Mesenchymal stem cell (in vitro differentiated cells and primary cell): ENCODE results near the gene CDC37.

ENCODE experiments used
- DNase-seq: peaks from one replicate; pipeline ENCODE4 v3.0.0-alpha.2; 2013
- H2AFZ ChIP-seq: one replicate; pipeline ENCODE4 v1.6.1; 2013; ENCODE audit warnings: low read depth, mild to moderate bottlenecking, control low read depth, inconsistent platforms, low read length, moderate library complexity
- H2AK5ac ChIP-seq: 2 replicates; pipeline ENCODE4 v1.6.1; 2013; ENCODE audit warnings: low read length, moderate library complexity, mild to moderate bottlenecking, inconsistent platforms; ENCODE audit not compliant: severe bottlenecking
- H2BK120ac ChIP-seq: one replicate; pipeline ENCODE4 v1.6.1; 2013; ENCODE audit warnings: low read depth, mild to moderate bottlenecking, inconsistent platforms, low read length, moderate library complexity
- H2BK12ac ChIP-seq, 2 experiments: one replicate each; pipeline ENCODE4 v1.6.1; 2013; ENCODE audit warnings: inconsistent platforms in 2 of 2, low read length in 2 of 2, mild to moderate bottlenecking in 2 of 2, moderate library complexity in 2 of 2, control low read depth in 1 of 2
- H2BK15ac ChIP-seq: one replicate; pipeline ENCODE4 v1.6.1; 2013; ENCODE audit warnings: mild to moderate bottlenecking, low read depth, inconsistent platforms; ENCODE audit not compliant: poor library complexity, severe bottlenecking
- H2BK5ac ChIP-seq: 2 replicates; pipeline ENCODE4 v1.6.1; 2013; ENCODE audit warnings: low read depth, mild to moderate bottlenecking, low read length, control low read depth, inconsistent platforms; ENCODE audit not compliant: poor library complexity, severe bottlenecking
- H3K14ac ChIP-seq, 2 experiments: one replicate each; pipeline ENCODE4 v1.6.1; 2013; ENCODE audit warnings: inconsistent platforms in 2 of 2, low read length in 2 of 2, control low read depth in 1 of 2, mild to moderate bottlenecking in 1 of 2, moderate library complexity in 1 of 2
- H3K18ac ChIP-seq, 2 experiments: one replicate each; pipeline ENCODE4 v1.6.1; 2013; ENCODE audit warnings: inconsistent platforms in 2 of 2, low read length in 2 of 2, control low read depth in 1 of 2, low read depth in 1 of 2, mild to moderate bottlenecking in 1 of 2
- H3K23ac ChIP-seq, 2 experiments: one replicate each; pipeline ENCODE4 v1.6.1; 2013; ENCODE audit warnings: inconsistent platforms in 2 of 2, low read length in 2 of 2, mild to moderate bottlenecking in 2 of 2, moderate library complexity in 2 of 2, control low read depth in 1 of 2
- H3K27ac ChIP-seq: 2 replicates; pipeline ENCODE4 v1.5.1; 2013; ENCODE audit warnings: mild to moderate bottlenecking, moderate library complexity, low read length, control low read depth, inconsistent platforms; ENCODE audit not compliant: poor library complexity, severe bottlenecking
- H3K27me3 ChIP-seq, 2 experiments: 2 replicates each; pipeline versions ENCODE4 v1.6.1 to v1.7.0; 2013; ENCODE audit warnings: low read length in 2 of 2, mild to moderate bottlenecking in 2 of 2, moderate library complexity in 2 of 2, control low read depth in 1 of 2, inconsistent platforms in 1 of 2; ENCODE audit not compliant: control insufficient read depth in 1 of 2, insufficient read depth in 1 of 2
- H3K36me3 ChIP-seq, 2 experiments: 2 replicates each; pipeline versions ENCODE4 v1.6.1 to v1.7.0; 2013; ENCODE audit warnings: low read length in 2 of 2, control low read depth in 1 of 2, inconsistent platforms in 1 of 2, low read depth in 1 of 2, mild to moderate bottlenecking in 1 of 2; ENCODE audit not compliant: insufficient read depth in 2 of 2, control insufficient read depth in 1 of 2
- H3K4ac ChIP-seq, 2 experiments: one replicate each; pipeline ENCODE4 v1.6.1; 2013; ENCODE audit warnings: inconsistent platforms in 2 of 2, low read length in 2 of 2, mild to moderate bottlenecking in 2 of 2, moderate library complexity in 2 of 2, control low read depth in 1 of 2, low read depth in 1 of 2
- H3K4me1 ChIP-seq: 2 replicates; pipeline ENCODE4 v1.6.1; 2013; ENCODE audit warnings: low read depth, low read length, control low read depth; ENCODE audit not compliant: control insufficient read depth, insufficient read depth
- H3K4me2 ChIP-seq: 2 replicates; pipeline ENCODE4 v1.6.1; 2013; ENCODE audit warnings: low read length, mild to moderate bottlenecking, inconsistent platforms; ENCODE audit not compliant: poor library complexity, severe bottlenecking
- H3K4me3 ChIP-seq, 2 experiments: 2 replicates each; pipeline versions ENCODE4 v1.5.1 to v1.7.0; 2013; ENCODE audit warnings: low read length in 2 of 2, mild to moderate bottlenecking in 2 of 2, control low read depth in 1 of 2, low read depth in 1 of 2; ENCODE audit not compliant: insufficient read depth in 1 of 2
- H3K79me1 ChIP-seq: replicated peaks from 2 replicates; pipeline ENCODE4 v1.6.1; 2013; ENCODE audit warnings: mild to moderate bottlenecking, control low read depth, low read length, inconsistent platforms; ENCODE audit not compliant: poor library complexity, severe bottlenecking
- H3K9ac ChIP-seq: 2 replicates; pipeline ENCODE4 v1.7.0; 2013; ENCODE audit warnings: mild to moderate bottlenecking, low read length, moderate library complexity
- H3K9me3 ChIP-seq: 2 replicates; pipeline ENCODE4 v1.7.0; 2013; ENCODE audit warnings: mild to moderate bottlenecking, low read length; ENCODE audit not compliant: control insufficient read depth
- H4K8ac ChIP-seq: one replicate; pipeline ENCODE4 v1.6.1; 2013; ENCODE audit warnings: inconsistent platforms, mild to moderate bottlenecking, low read length, moderate library complexity
- H4K91ac ChIP-seq: one replicate; pipeline ENCODE4 v1.6.1; 2013; ENCODE audit warnings: mild to moderate bottlenecking, low read length, inconsistent platforms
- WGBS: methylation state at CpG from one replicate; pipeline ENCODE4 v1.1.7; 2013; ENCODE audit warnings: mixed read lengths; 5-methylcytosine and 5-hydroxymethylcytosine counted together

Gene CDC37

GRCh38 chr19:10430505-10431253 lies 27.3 kb upstream of the CDC37 start:
- Histone ChIP-seq H2BK120ac (peak overlapping the region; percentile 27), H3K4ac (peak overlapping the region; percentile 46 to 50), H3K14ac (peak overlapping the region in 1 of 2 experiments; percentile 2), H3K4me2 (peak overlapping the region; percentile 31), H3K18ac (peak overlapping the region; percentile 14 to 46), H3K27me3 (peaks cover 22 to 24% of the 10 kb centered on the region in 2 experiments), H3K9me3 (no peaks in the 10 kb centered on the region), H3K27ac (no peak overlapping the region), H2AK5ac (no peak overlapping the region), H4K8ac (peak overlapping the region; percentile 92), H4K91ac (peak overlapping the region; percentile 36), H2AFZ (peak overlapping the region; percentile 16), H3K36me3 (no peaks in the 10 kb centered on the region), H3K4me3 (peak overlapping the region; percentile 52 to 72), H3K9ac (peak overlapping the region; percentile 84), H3K23ac (no peak overlapping the region), H3K79me1 (no peaks in the 10 kb centered on the region), H3K4me1 (peaks cover 16% of the 10 kb centered on the region), H2BK5ac (no peak overlapping the region), H2BK15ac (no peak overlapping the region), H2BK12ac (no peak overlapping the region)
- 11% methylated on average over 58 of the region's 75 CpGs for WGBS
- DNase-seq = peak; percentile 53

GRCh38 chr19:10428996-10429381 lies 25.6 kb upstream of the CDC37 start:
- no peak overlapping the region for H3K9ac ChIP-seq
- no peak overlapping the region for H4K91ac ChIP-seq
- peaks cover 36 to 37% of the 10 kb centered on the region in 2 experiments for H3K27me3 ChIP-seq
- H2AK5ac ChIP-seq = no peak overlapping the region
- DNase-seq = no peak
- 84% methylated on average over 5 of the region's 5 CpGs for WGBS
- H3K18ac ChIP-seq = no peak overlapping the region
- no peaks in the 10 kb centered on the region for H3K9me3 ChIP-seq
- H2BK15ac ChIP-seq = no peak overlapping the region
- no peaks in the 10 kb centered on the region for H3K36me3 ChIP-seq
- H2BK120ac ChIP-seq = no peak overlapping the region
- H3K4me3 ChIP-seq = no peak overlapping the region
- H3K27ac ChIP-seq = no peak overlapping the region
- no peaks in the 10 kb centered on the region for H3K79me1 ChIP-seq
- no peak overlapping the region for H4K8ac ChIP-seq
- peaks cover 22% of the 10 kb centered on the region for H3K4me1 ChIP-seq
- H3K14ac ChIP-seq = no peak overlapping the region
- H2BK12ac ChIP-seq = no peak overlapping the region
- no peak overlapping the region for H3K4ac ChIP-seq
- no peak overlapping the region for H3K4me2 ChIP-seq
- H3K23ac ChIP-seq = no peak overlapping the region
- no peak overlapping the region for H2BK5ac ChIP-seq
- no peak overlapping the region for H2AFZ ChIP-seq

GRCh38 chr19:10427169-10427568 lies 23.8 kb upstream of the CDC37 start:
- Histone ChIP-seq H2BK12ac (peak overlapping the region in 1 of 2 experiments; percentile 28), H3K4ac (no peak overlapping the region), H2BK15ac (no peak overlapping the region), H4K91ac (no peak overlapping the region), H3K27ac (no peak overlapping the region), H3K79me1 (no peaks in the 10 kb centered on the region), H3K14ac (no peak overlapping the region), H4K8ac (no peak overlapping the region), H3K36me3 (no peaks in the 10 kb centered on the region), H3K9ac (no peak overlapping the region), H3K9me3 (no peaks in the 10 kb centered on the region), H2AFZ (no peak overlapping the region), H2BK5ac (no peak overlapping the region), H3K23ac (no peak overlapping the region), H3K18ac (no peak overlapping the region), H2BK120ac (no peak overlapping the region), H3K4me1 (peaks cover 18% of the 10 kb centered on the region), H3K27me3 (peaks cover 53 to 54% of the 10 kb centered on the region in 2 experiments), H2AK5ac (no peak overlapping the region), H3K4me3 (no peak overlapping the region), H3K4me2 (no peak overlapping the region)
- no peak for DNase-seq
- whole genome bisulfite sequencing = 92% methylated on average over 6 of the region's 6 CpGs

- no peak overlapping the region for H2BK120ac ChIP-seq
- peak overlapping the region; percentile 79 for H3K4me2 ChIP-seq
- H3K23ac ChIP-seq = no peak overlapping the region
- H3K9ac ChIP-seq = peak overlapping the region; percentile 24
- H4K8ac ChIP-seq = peak overlapping the region; percentile 66
- H3K4ac ChIP-seq = no peak overlapping the region
- no peak overlapping the region for H4K91ac ChIP-seq
- no peak overlapping the region for H3K18ac ChIP-seq
- H2BK5ac ChIP-seq = no peak overlapping the region
- no peaks in the 10 kb centered on the region for H3K79me1 ChIP-seq
- peak; percentile 78 for DNase-seq
- peaks cover 54 to 69% of the 10 kb centered on the region in 2 experiments for H3K27me3 ChIP-seq
- H3K4me3 ChIP-seq = peak overlapping the region in 1 of 2 experiments; percentile 60
- H2BK12ac ChIP-seq = peak overlapping the region in 1 of 2 experiments; percentile 67
- H2BK15ac ChIP-seq = peak overlapping the region; percentile 86
- H3K4me1 ChIP-seq = peaks cover 26% of the 10 kb centered on the region
- H3K9me3 ChIP-seq = no peaks in the 10 kb centered on the region
- no peaks in the 10 kb centered on the region for H3K36me3 ChIP-seq
- H3K27ac ChIP-seq = no peak overlapping the region
- H2AK5ac ChIP-seq = no peak overlapping the region
- WGBS = 8% methylated on average over 34 of the region's 38 CpGs
- H2AFZ ChIP-seq = no peak overlapping the region
- no peak overlapping the region for H3K14ac ChIP-seq
Observed at GRCh38 chr19:10424011-10424637, 20.8 kb upstream of the CDC37 start.
